Endothelial cell of umbilical vein (primary cell): ENCODE results near the gene ZNF317.

ENCODE experiments used
- EZH2 ChIP-seq: IDR thresholded peaks from 2 replicates; pipeline ENCODE4 v1.6.1; 2012; ENCODE audit warnings: borderline replicate concordance, low read depth, mild to moderate bottlenecking, moderate library complexity, low read length, inconsistent platforms; ENCODE audit not compliant: severe bottlenecking
- FOS ChIP-seq: IDR thresholded peaks from 2 replicates; pipeline ENCODE4 v1.6.1; 2011; ENCODE audit warnings: mild to moderate bottlenecking, low read length, moderate library complexity, borderline replicate concordance; ENCODE audit not compliant: insufficient read depth
- GATA2 ChIP-seq: IDR thresholded peaks from 2 replicates; pipeline ENCODE4 v1.7.0; 2011; ENCODE audit warnings: low read depth, mild to moderate bottlenecking, moderate library complexity, mixed read lengths, low read length; ENCODE audit not compliant: insufficient read length, insufficient read depth
- JUN ChIP-seq: IDR thresholded peaks from 2 replicates; pipeline ENCODE4 v1.6.1; 2011; ENCODE audit warnings: borderline replicate concordance, low read depth; ENCODE audit not compliant: insufficient read length, insufficient read depth
- MAX ChIP-seq: IDR thresholded peaks from 2 replicates; pipeline ENCODE4 v1.6.1; 2011; ENCODE audit not compliant: insufficient read depth, insufficient read length
- MYC ChIP-seq: IDR thresholded peaks from one replicate; pipeline ENCODE4 v1.6.1; 2011; ENCODE audit warnings: mild to moderate bottlenecking, low read depth, low read length
- POLR2A ChIP-seq: IDR thresholded peaks from 2 replicates; pipeline ENCODE4 v1.6.1; 2012; ENCODE audit warnings: low read depth, mild to moderate bottlenecking, control low read depth, low read length
- POLR2AphosphoS5 ChIP-seq: IDR thresholded peaks from 2 replicates; pipeline ENCODE4 v1.6.1; 2012; ENCODE audit warnings: low read depth, mild to moderate bottlenecking, control low read depth, low read length, moderate library complexity; ENCODE audit not compliant: insufficient read depth
- TF ChIP-seq, protein P1 (sequence below), 2 donors: IDR thresholded peaks; 1 replicate in 1 of 2; 2 replicates in 1 of 2; pipeline ENCODE4 v1.5.1; 2011; ENCODE audit warnings: low read length in 2 of 2, mild to moderate bottlenecking in 2 of 2, moderate library complexity in 2 of 2, control low read depth in 1 of 2, inconsistent platforms in 1 of 2, low read depth in 1 of 2; ENCODE audit not compliant: insufficient read depth in 1 of 2; ENCODE audit errors: extremely low read depth in 1 of 2

DNA sequence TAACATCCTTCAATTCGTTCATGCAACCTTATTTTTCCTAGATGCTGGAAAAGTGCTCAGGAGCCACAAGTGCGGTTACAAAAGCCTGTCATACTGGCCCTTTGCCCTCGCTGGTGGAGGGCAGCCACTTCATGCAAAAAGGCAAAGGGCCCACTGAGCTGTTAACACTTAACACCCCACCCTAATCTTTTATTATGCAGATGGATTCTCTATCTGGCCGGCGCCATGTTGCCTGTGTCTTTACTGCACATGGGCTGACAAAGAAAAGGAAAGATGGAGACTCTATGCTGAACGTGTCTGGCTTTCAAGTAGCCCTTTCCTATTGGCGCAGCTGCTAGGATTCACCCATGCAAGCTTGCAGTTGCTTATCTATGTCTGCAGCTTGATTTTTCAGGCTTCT is 49.3 kb downstream of the ZNF317 start:
- TF ChIP-seq JUN (no peak), POLR2A (no peak), EZH2 (no peak), POLR2AphosphoS5 (no peak), MAX (no peak), GATA2 (no peak), FOS (no peak), MYC (no peak)
- TF ChIP-seq, protein P1, sequence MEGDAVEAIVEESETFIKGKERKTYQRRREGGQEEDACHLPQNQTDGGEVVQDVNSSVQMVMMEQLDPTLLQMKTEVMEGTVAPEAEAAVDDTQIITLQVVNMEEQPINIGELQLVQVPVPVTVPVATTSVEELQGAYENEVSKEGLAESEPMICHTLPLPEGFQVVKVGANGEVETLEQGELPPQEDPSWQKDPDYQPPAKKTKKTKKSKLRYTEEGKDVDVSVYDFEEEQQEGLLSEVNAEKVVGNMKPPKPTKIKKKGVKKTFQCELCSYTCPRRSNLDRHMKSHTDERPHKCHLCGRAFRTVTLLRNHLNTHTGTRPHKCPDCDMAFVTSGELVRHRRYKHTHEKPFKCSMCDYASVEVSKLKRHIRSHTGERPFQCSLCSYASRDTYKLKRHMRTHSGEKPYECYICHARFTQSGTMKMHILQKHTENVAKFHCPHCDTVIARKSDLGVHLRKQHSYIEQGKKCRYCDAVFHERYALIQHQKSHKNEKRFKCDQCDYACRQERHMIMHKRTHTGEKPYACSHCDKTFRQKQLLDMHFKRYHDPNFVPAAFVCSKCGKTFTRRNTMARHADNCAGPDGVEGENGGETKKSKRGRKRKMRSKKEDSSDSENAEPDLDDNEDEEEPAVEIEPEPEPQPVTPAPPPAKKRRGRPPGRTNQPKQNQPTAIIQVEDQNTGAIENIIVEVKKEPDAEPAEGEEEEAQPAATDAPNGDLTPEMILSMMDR (IDR thresholded peaks at IDR 0.05; ENCODE audit: extremely low read depth in 1 of 2, insufficient read depth in 1 of 2, low read depth in 1 of 2, low read length in 2 of 2) = no peak
